HG03103 (cell line): ENCODE measurements around the gene BRICD5.
A peak's percentile ranks its signal among the peaks of the same experiment; 100 is the strongest.
"Not testable (repeated sequence)": the region's sequence is repeated elsewhere in the genome, so short reads cannot be mapped to it uniquely, and the experiment has no call there.

Source experiments
- ATAC-seq: cut with Tn5 transposase; IDR thresholded peaks from one replicate; pipeline ENCODE4 v1.9.1; 2021; ENCODE audit warnings: low read depth; ENCODE audit not compliant: unreplicated experiment

BRICD5 gene

GRCh38 chr16:2210386-2211365, at the start of gene BRICD5:
BRICD5 (minus strand) TSS chr16:2210863; CDS start chr16:2210833, 30 bp downstream.
- ATAC-seq, result no peak

- ATAC-seq, result no peak
These were observed 49.6 kb upstream of the BRICD5 start for GRCh38 chr16:2260250-2260649.

GRCh38 chr16:2258530-2258929, 47.9 kb upstream of the BRICD5 start:
- ATAC-seq, result not testable (repeated sequence)

GRCh38 chr16:2257726-2258125, 47.1 kb upstream of the BRICD5 start:
- ATAC-seq, result no peak

- no peak for ATAC-seq
These were observed 46.0 kb upstream of the BRICD5 start for GRCh38 chr16:2256531-2257140.

GRCh38 chr16:2253293-2253692, 42.6 kb upstream of the BRICD5 start:
- ATAC-seq, result no peak

GRCh38 chr16:2252806-2253148, 42.1 kb upstream of the BRICD5 start:
- ATAC-seq, result no peak

GRCh38 chr16:2251296-2252111, 40.8 kb upstream of the BRICD5 start, which contains the start of gene ECI1:
ECI1 (minus strand) TSS chr16:2251587; CDS start chr16:2251566, 21 bp downstream.
- ATAC-seq, result peak; percentile 80

- no peak for ATAC-seq
These were observed 40.1 kb upstream of the BRICD5 start for GRCh38 chr16:2250652-2251295.

- ATAC-seq, result no peak
These were observed 35.7 kb upstream of the BRICD5 start for GRCh38 chr16:2246301-2246885.

GRCh38 chr16:2244926-2245795, 34.5 kb upstream of the BRICD5 start:
- ATAC-seq, result no peak

- ATAC-seq, result no peak
These were observed 33.6 kb upstream of the BRICD5 start for GRCh38 chr16:2244301-2244700.

- ATAC-seq, result no peak
These were observed 33.1 kb upstream of the BRICD5 start for GRCh38 chr16:2243781-2244180.

GRCh38 chr16:2243031-2243528, 32.4 kb upstream of the BRICD5 start:
- no peak for ATAC-seq

GRCh38 chr16:2242598-2242997, 31.9 kb upstream of the BRICD5 start:
- ATAC-seq, result no peak

GRCh38 chr16:2240331-2240730, 29.7 kb upstream of the BRICD5 start:
- not testable (repeated sequence) for ATAC-seq

GRCh38 chr16:2238838-2239675, 28.4 kb upstream of the BRICD5 start:
- no peak for ATAC-seq
